NOMO-1 (cell line): ENCODE data around the gene WNT3.
A peak's percentile ranks its signal among the peaks of the same experiment; 100 is the strongest.

Experiments used
- DNase-seq, 2 experiments: peaks; one replicate each; lab custom pipeline; 2025; ENCODE audit not compliant: unreplicated experiment in 2 of 2; lab: John Stamatoyannopoulos, UW

WNT3 gene

GRCh38 chr17:46789610-46790009 is 28.9 kb downstream of the WNT3 start:
- no peak for DNase-seq

- no peak for DNase-seq
These were observed 29.7 kb downstream of the WNT3 start for GRCh38 chr17:46788796-46789195.

- no peak for DNase-seq
These were observed 30.2 kb downstream of the WNT3 start for GRCh38 chr17:46788300-46788699.

GRCh38 chr17:46787478-46787877 is 31.0 kb downstream of the WNT3 start:
- DNase-seq, result no peak

GRCh38 chr17:46785696-46786095 is 32.8 kb downstream of the WNT3 start:
- DNase-seq, result no peak

GRCh38 chr17:46783031-46783593 is 35.4 kb downstream of the WNT3 start:
- DNase-seq, result no peak

GRCh38 chr17:46782250-46782953 is 36.1 kb downstream of the WNT3 start:
- no peak for DNase-seq

GRCh38 chr17:46780003-46780373 is 38.5 kb downstream of the WNT3 start:
- no peak for DNase-seq

GRCh38 chr17:46777943-46778915 is 40.3 kb downstream of the WNT3 start:
- no peak for DNase-seq

- no peak for DNase-seq
These were observed 42.0 kb downstream of the WNT3 start for GRCh38 chr17:46776298-46777005.

GRCh38 chr17:46774108-46774737 is 44.3 kb downstream of the WNT3 start:
- DNase-seq, result no peak

- DNase-seq, result no peak
These were observed 44.8 kb downstream of the WNT3 start for GRCh38 chr17:46773676-46774075.

- DNase-seq, result no peak
These were observed 45.3 kb downstream of the WNT3 start for GRCh38 chr17:46773221-46773605.

GRCh38 chr17:46772475-46773220 is 45.8 kb downstream of the WNT3 start:
- no peak for DNase-seq

GRCh38 chr17:46771561-46772474 is 46.7 kb downstream of the WNT3 start:
- DNase-seq, result peak in 1 of 2 experiments; percentile 14

- DNase-seq, result peak; percentile 18 to 25
These were observed 47.5 kb downstream of the WNT3 start for GRCh38 chr17:46770818-46771560.

- DNase-seq, result no peak
These were observed 48.1 kb downstream of the WNT3 start for GRCh38 chr17:46770439-46770817.
